ENCODE results near the gene SHANK1.

The SHANK1 gene

DNA sequence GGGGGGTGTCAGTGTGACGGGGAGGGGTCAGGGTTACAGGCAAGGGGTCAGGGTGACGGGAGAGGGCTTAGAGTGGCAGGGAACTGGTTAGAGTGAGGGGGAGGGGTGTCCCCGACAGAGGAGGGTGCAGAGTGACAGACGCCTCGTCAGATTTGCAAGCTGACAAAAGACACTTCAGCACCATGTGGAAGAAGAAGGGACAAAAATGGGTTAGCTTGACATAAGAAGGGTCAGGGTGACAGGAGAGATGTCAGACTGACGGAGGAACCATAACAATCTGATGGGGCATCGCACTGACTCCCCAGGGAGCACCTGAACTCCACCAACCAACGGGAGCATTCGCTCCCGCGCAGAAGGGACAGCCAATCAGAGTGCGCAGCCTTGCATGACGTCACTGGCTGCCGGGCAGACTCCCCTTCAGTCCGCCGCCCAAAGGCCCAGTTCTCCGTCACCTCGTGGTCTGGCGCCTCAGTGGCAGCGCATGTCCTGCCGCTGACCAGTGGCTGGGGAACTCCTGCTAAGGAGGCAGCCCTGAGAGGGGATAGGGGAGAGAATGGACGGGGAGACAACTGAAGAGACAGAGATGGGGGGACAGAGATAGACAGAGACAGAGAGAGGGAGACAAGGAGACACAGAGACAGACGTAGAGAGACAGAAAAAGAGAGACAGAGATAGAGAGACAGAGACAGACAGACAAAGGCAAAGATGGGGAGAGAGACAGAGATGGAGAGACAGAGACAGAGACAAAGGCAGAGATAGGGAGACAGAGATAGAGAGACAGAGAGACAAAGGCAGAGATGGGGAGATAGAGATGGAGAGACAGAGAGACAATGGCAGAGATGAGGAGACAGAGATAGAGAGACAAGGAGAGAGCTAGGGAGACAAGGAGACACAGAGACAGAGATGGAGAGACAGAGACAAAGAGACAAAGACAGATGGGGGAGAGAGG is 40.2 kb downstream of the SHANK1 start:
- Histone ChIP-seq H3K4me1 (ENCODE audit: insufficient read depth, low read length) (no peaks in the 10 kb centered on the region), H3K36me3 (ENCODE audit: insufficient read depth, low read length) (no peaks in the 10 kb centered on the region), H3K4me3 (ENCODE audit: low read length) (no peak overlapping the region), H3K9me3 (ENCODE audit: low read length) (no peaks in the 10 kb centered on the region), H3K27me3 (ENCODE audit: insufficient read depth, low read length) (no peaks in the 10 kb centered on the region), H2AFZ (ENCODE audit: low read depth, low read length) (no peak overlapping the region)

DNA sequence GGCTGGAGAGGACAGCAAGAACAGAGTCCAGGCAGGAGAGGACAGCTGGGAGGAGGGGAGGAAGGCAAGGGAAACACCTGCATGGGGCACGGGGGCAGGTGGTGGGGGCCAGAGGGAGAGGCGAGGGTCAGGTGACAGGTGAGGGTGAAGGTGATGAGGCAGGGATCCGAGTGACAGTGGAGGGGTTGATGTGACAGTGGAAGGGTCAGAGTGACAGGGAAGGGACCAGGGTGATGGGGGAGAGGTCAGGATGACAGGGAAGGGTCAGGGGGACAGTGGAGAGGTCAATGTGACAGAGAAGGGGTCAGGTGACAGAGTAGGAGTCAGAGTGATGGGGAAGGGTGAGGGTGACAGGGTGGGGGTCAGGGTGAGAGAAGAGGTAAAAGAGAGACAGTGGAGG is 41.3 kb downstream of the SHANK1 start:
- no peaks in the 10 kb centered on the region for H3K36me3 ChIP-seq (ENCODE audit: insufficient read depth, low read length)
- no peaks in the 10 kb centered on the region for H3K4me1 ChIP-seq (ENCODE audit: insufficient read depth, low read length)
- no peaks in the 10 kb centered on the region for H3K27me3 ChIP-seq (ENCODE audit: insufficient read depth, low read length)
- no peak overlapping the region for H3K4me3 ChIP-seq (ENCODE audit: low read length)
- H3K9me3 ChIP-seq (ENCODE audit: low read length): no peaks in the 10 kb centered on the region
- H2AFZ ChIP-seq (ENCODE audit: low read depth, low read length): no peak overlapping the region

DNA sequence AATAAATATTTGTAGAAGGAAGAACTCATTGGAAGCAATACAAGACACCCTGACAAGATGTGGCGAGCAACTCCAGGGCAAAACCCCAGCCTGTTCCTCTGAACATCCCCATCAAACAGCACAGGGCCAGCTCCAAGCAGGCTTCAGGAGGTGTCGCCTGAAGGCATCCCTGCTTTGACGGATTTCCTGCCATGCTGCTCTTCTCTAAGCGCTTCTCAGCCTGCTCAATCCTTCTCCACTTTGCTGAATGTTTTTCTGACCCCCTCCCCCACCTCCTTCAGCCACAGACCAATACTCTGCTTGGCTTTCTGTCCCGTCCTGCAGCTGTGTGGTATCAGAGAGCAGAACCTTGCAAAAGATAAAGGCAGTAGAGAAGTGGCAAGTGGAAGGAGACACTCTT is 42.0 kb downstream of the SHANK1 start:
- H3K4me1 ChIP-seq (ENCODE audit: insufficient read depth, low read length): no peaks in the 10 kb centered on the region
- no peaks in the 10 kb centered on the region for H3K27me3 ChIP-seq (ENCODE audit: insufficient read depth, low read length)
- H3K36me3 ChIP-seq (ENCODE audit: insufficient read depth, low read length): no peaks in the 10 kb centered on the region
- no peaks in the 10 kb centered on the region for H3K9me3 ChIP-seq (ENCODE audit: low read length)
- H2AFZ ChIP-seq (ENCODE audit: low read depth, low read length): no peak overlapping the region
- H3K4me3 ChIP-seq (ENCODE audit: low read length): no peak overlapping the region

DNA sequence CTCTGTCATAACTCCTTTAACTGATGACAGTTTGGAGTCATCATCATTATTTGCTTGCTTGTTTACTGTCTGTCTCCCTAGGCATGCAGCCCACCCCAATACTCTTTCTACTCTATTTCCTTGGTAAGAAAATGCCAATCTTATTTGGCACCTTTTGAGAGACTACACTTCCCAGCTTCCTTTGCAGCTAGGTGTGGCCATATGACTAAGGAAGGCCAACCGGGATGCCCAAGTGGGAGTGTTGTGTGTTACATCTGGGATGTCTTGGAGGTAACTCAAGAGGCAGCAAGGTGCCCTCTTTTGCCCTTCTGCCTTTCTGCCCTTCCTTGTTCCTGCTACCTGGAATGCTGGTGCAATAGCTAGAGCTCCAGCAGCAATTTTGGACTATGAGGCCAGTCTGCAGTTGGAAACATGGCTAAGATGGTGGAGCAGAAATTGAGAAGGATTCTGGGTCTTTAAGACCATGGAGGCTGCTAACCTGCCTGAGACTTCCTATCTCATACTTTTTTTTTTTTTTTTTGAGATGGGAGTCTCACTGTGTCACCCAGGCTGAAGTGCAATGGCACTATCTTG is 42.9 kb downstream of the SHANK1 start:
- no peaks in the 10 kb centered on the region for H3K9me3 ChIP-seq (ENCODE audit: low read length)
- H3K4me1 ChIP-seq (ENCODE audit: insufficient read depth, low read length): no peaks in the 10 kb centered on the region
- H2AFZ ChIP-seq (ENCODE audit: low read depth, low read length): no peak overlapping the region
- no peaks in the 10 kb centered on the region for H3K36me3 ChIP-seq (ENCODE audit: insufficient read depth, low read length)
- H3K4me3 ChIP-seq (ENCODE audit: low read length): no peak overlapping the region
- no peaks in the 10 kb centered on the region for H3K27me3 ChIP-seq (ENCODE audit: insufficient read depth, low read length)

DNA sequence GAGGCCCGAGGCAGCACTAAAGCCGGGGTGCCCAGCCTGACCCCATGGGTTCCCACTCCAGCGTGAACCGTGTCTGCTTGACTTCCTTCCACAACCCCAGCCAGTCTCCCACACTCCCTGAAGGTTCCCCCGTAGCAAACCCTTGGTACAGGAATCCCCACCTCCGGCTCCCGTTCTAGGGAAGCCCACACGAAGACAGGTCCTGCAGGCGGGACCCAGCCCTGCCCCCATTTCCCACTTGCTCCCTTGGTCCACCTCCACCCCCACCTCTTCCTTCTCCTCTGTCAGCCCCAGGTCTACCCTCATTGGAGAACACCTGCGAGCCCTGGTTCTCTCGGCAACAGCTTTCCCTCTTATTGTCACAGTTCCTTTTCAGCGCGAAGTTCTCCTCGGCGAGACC is 46.5 kb downstream of the SHANK1 start:
- H3K36me3 ChIP-seq (ENCODE audit: insufficient read depth, low read length): no peaks in the 10 kb centered on the region
- H3K27me3 ChIP-seq (ENCODE audit: insufficient read depth, low read length): no peaks in the 10 kb centered on the region
- H2AFZ ChIP-seq (ENCODE audit: low read depth, low read length): no peak overlapping the region
- H3K4me3 ChIP-seq (ENCODE audit: low read length): no peak overlapping the region
- H3K4me1 ChIP-seq (ENCODE audit: insufficient read depth, low read length): no peaks in the 10 kb centered on the region
- no peaks in the 10 kb centered on the region for H3K9me3 ChIP-seq (ENCODE audit: low read length)

DNA sequence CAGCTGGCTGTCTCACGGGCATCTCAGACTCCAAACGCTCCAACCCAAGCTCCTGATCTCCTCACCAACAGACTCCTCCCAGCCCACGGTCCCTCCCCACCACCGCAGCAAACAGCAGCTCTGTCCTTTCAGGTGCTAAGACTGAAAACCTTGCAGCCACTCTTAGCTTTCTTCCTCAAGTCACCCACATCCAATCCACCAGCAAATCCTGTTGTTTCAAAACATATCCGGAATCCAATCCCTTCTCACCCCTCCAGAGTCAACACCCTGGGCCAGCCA is 49.6 kb downstream of the SHANK1 start:
- H3K4me3 ChIP-seq (ENCODE audit: low read length): no peak overlapping the region
- no peaks in the 10 kb centered on the region for H3K27me3 ChIP-seq (ENCODE audit: insufficient read depth, low read length)
- H2AFZ ChIP-seq (ENCODE audit: low read depth, low read length): no peak overlapping the region
- H3K4me1 ChIP-seq (ENCODE audit: insufficient read depth, low read length): no peaks in the 10 kb centered on the region
- no peaks in the 10 kb centered on the region for H3K36me3 ChIP-seq (ENCODE audit: insufficient read depth, low read length)
- H3K9me3 ChIP-seq (ENCODE audit: low read length): no peaks in the 10 kb centered on the region

DNA sequence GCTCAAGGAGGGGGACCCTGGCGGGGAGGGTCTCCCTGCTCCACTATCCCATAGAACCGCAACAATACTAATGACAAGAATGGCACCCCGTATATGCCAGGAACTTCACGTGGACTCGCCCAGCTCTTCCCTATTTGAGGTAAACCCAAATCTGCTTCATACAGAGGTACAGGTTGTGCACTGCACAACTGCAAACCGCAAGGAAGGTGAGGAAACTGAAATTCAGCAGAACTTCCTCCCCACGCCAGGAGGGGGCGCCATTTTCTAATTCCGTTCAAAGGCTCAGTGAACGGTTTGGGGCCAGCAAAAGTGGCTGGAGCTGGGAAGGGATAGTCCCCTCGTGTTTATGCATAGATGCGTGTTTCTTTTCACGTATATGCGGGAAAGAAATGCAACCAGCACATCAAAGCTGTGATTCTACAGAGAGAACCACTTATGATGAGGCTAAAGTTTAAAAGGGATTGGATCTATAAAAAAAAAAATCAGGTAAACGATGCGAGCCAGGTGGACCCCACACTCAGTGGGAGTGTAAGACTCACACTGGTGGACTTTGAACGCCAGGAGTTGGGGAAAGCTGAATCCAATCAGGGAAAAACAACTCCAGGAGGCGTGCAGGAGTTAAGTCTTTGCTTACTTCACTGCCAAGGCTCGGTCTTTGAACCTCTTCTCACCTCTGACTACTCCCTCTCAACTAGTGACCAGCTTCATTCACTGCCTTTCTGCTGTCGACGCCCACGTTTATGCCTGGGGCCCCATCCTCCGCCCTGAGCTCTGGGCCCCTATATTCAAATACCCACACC is 50.1 kb downstream of the SHANK1 start:
- Histone ChIP-seq H3K36me3 (ENCODE audit: insufficient read depth, low read length) (no peaks in the 10 kb centered on the region), H3K27me3 (ENCODE audit: insufficient read depth, low read length) (no peaks in the 10 kb centered on the region), H3K4me1 (ENCODE audit: insufficient read depth, low read length) (no peaks in the 10 kb centered on the region), H2AFZ (ENCODE audit: low read depth, low read length) (no peak overlapping the region), H3K4me3 (ENCODE audit: low read length) (no peak overlapping the region), H3K9me3 (ENCODE audit: low read length) (no peaks in the 10 kb centered on the region)

DNA sequence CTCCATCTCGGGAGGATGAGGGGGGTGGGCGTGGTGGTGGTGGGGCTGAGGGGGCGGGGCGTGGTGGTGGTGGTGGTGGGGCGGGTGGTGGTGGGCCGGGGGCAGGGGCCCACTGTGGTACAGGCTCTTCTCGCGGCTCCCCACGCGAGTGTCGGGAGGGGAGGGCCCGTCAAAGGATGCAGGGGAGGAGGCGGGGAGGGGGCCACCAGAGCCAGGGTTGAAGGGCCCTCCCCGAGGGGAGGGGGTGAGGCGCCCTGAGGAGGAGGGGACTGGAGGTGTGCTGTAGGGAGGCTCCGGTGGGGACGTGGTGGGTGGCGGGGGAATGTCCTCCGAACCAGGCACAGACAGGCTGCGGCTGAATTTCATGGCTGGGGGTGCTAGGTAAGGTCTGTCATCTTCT is 50.7 kb downstream of the SHANK1 start:
- Histone ChIP-seq H3K4me3 (ENCODE audit: low read length) (no peak overlapping the region), H3K4me1 (ENCODE audit: insufficient read depth, low read length) (no peaks in the 10 kb centered on the region), H3K9me3 (ENCODE audit: low read length) (peaks cover 2% of the 10 kb centered on the region), H3K36me3 (ENCODE audit: insufficient read depth, low read length) (no peaks in the 10 kb centered on the region), H2AFZ (ENCODE audit: low read depth, low read length) (no peak overlapping the region), H3K27me3 (ENCODE audit: insufficient read depth, low read length) (no peaks in the 10 kb centered on the region)

DNA sequence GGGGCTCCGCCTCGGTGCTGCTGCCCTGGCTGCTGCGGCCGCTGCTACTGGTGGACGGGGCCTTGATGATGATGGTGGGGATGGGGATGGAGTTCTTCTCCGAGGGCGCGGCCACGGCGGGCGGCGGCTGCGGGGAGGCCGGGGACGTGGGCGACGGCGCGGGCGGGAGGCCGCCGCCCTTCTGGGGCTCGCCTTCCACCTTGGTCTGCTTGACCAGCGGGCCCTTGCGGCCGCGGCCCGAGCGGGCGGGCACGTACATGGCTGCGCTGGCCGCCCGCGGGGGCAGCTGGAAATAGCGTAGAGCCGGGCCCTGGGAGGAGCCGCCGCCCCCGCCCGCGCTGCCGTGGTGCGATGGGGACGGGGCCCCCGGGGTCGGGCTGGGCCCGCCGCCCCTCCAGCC is 51.2 kb downstream of the SHANK1 start:
- peaks cover 2% of the 10 kb centered on the region for H3K9me3 ChIP-seq (ENCODE audit: low read length)
- no peak overlapping the region for H3K4me3 ChIP-seq (ENCODE audit: low read length)
- H3K4me1 ChIP-seq (ENCODE audit: insufficient read depth, low read length): no peaks in the 10 kb centered on the region
- no peak overlapping the region for H2AFZ ChIP-seq (ENCODE audit: low read depth, low read length)
- no peaks in the 10 kb centered on the region for H3K36me3 ChIP-seq (ENCODE audit: insufficient read depth, low read length)
- H3K27me3 ChIP-seq (ENCODE audit: insufficient read depth, low read length): no peaks in the 10 kb centered on the region

DNA sequence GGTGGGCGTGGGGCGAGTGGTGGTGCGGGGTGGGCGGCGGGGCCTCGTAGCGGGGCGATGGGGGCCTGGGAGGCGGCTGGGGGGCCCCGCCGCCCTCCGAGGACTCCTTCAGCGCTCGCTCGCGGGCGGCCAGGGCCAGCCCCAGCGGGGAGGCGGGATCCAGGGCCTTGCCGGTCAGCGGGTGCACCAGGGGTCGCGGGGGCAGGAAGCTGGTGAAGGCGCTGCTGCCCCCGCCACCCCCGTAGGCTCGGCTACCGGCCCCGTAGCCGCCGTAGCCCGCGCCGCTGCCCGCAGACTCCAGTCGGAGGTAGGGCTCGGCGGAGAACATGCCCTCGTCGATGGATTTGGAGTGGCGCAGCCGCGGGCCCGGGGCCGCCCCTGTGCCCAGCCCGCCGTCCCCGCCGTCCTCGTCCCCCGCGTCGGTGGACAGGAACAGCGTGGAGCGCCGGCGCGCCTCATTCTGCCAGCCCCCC is 51.8 kb downstream of the SHANK1 start:
- Histone ChIP-seq H3K4me3 (ENCODE audit: low read length) (no peak overlapping the region), H3K27me3 (ENCODE audit: insufficient read depth, low read length) (no peaks in the 10 kb centered on the region), H3K36me3 (ENCODE audit: insufficient read depth, low read length) (no peaks in the 10 kb centered on the region), H3K9me3 (ENCODE audit: low read length) (peaks cover 2% of the 10 kb centered on the region), H2AFZ (ENCODE audit: low read depth, low read length) (no peak overlapping the region), H3K4me1 (ENCODE audit: insufficient read depth, low read length) (no peaks in the 10 kb centered on the region)

DNA sequence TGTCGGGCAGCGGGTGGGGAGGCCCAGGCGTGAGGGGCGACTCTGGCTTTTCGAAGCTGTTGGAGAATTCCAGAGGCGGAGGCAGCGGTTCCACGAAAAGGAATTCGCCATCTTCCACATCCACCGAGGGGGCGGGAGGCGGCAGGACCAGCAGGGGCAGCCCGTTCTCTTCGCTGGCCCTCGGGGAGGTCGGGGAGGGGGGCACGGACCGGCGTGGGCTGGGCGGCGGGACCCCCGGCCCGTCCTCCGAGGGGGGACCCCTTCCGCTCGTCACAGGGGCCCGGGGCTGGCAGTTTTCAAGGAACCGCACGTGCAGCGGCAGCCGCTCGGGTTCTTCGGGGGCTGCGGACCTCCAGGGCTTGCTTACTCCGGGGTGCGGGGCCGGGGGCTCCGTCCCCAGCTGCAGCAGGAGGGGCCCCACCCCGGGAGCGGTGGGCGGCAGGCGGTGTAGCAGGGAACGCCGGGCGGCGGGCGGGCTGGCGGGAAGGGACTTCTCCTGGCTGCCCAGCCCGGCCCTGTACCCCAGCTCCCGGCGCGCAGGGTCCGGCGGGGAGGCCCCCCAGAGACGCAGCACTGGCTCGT is 52.3 kb downstream of the SHANK1 start:
- Histone ChIP-seq H2AFZ (ENCODE audit: low read depth, low read length) (no peak overlapping the region), H3K27me3 (ENCODE audit: insufficient read depth, low read length) (no peaks in the 10 kb centered on the region), H3K4me3 (ENCODE audit: low read length) (no peak overlapping the region), H3K9me3 (ENCODE audit: low read length) (peaks cover 2% of the 10 kb centered on the region), H3K4me1 (ENCODE audit: insufficient read depth, low read length) (no peaks in the 10 kb centered on the region), H3K36me3 (ENCODE audit: insufficient read depth, low read length) (no peaks in the 10 kb centered on the region)

DNA sequence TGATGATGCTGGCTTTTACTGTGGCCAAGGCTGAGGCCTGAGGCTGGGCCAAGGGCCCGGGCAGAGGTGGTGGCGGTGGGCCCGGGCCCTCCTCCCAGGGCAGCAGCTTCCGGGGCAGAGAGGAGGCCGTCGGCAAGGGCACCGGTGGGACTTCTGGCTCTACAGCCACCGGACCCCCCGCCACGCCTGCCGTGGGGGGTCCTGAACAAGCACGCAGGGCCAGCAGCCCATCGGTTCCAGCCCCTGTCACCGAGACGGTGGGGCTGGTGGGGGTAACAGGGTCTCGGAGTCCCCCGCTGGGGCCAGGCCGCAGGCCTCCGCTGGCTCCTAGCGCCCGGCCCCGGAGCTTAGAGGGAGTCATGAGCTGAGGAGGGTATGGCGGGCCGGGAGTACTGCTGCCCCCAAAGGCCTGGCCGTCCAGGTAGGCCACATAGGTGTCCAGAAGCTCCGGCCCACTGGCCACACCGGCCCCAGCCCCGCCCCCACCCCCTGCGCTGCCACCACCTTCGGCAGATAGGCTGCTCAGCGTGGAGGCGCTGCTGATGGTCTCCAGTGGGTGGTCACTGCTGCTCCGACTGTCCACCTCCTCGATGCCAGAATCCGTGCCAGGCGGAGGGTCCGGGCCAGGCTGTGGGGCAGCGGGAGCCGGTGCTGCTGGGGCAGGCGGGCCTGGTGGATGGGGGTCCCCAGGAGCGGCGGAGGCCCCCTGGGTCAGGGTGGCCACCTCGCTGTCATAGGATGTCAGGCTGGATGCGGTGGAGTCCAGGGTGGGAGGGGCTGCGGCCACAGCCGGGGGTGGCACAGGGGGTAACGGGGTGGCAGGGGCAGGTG is 53.0 kb downstream of the SHANK1 start:
- H3K36me3 ChIP-seq (ENCODE audit: insufficient read depth, low read length): no peaks in the 10 kb centered on the region
- H3K4me3 ChIP-seq (ENCODE audit: low read length): no peak overlapping the region
- H2AFZ ChIP-seq (ENCODE audit: low read depth, low read length): no peak overlapping the region
- peaks cover under 1% of the 10 kb centered on the region for H3K4me1 ChIP-seq (ENCODE audit: insufficient read depth, low read length)
- H3K9me3 ChIP-seq (ENCODE audit: low read length): peaks cover 2% of the 10 kb centered on the region
- H3K27me3 ChIP-seq (ENCODE audit: insufficient read depth, low read length): no peaks in the 10 kb centered on the region
